Neuronal stem cell (in vitro differentiated cells): ENCODE data around the gene NRDE2.
"Not testable (repeated sequence)": the region's sequence is repeated elsewhere in the genome, so short reads cannot be mapped to it uniquely, and the experiment has no call there.

Experiments
- DNase-seq: peaks from one replicate; pipeline ENCODE4 v3.0.0-alpha.2; 2013; ENCODE audit warnings: low spot score
- H2AFZ ChIP-seq: one replicate; pipeline ENCODE4 v1.6.1; 2013; ENCODE audit warnings: mild to moderate bottlenecking, low read length, inconsistent platforms
- H2AK5ac ChIP-seq: 2 replicates; pipeline ENCODE4 v1.6.1; 2013; ENCODE audit warnings: low read depth, mild to moderate bottlenecking, inconsistent platforms, low read length, moderate library complexity, mixed read lengths
- H2BK120ac ChIP-seq: 2 replicates; pipeline ENCODE4 v1.6.1; 2013; ENCODE audit warnings: low read depth, mild to moderate bottlenecking, inconsistent platforms, low read length, moderate library complexity, mixed read lengths
- H2BK12ac ChIP-seq: one replicate; pipeline ENCODE4 v1.6.1; 2013; ENCODE audit warnings: low read length, inconsistent platforms
- H2BK15ac ChIP-seq: 2 replicates; pipeline ENCODE4 v1.6.1; 2013; ENCODE audit warnings: mild to moderate bottlenecking, low read length, inconsistent platforms, mixed read lengths
- H2BK5ac ChIP-seq: one replicate; pipeline ENCODE4 v1.6.1; 2013; ENCODE audit warnings: inconsistent platforms, mild to moderate bottlenecking, low read length, moderate library complexity
- H3K14ac ChIP-seq: one replicate; pipeline ENCODE4 v1.6.1; 2013; ENCODE audit warnings: low read length, inconsistent platforms
- H3K18ac ChIP-seq: 2 replicates; pipeline ENCODE4 v1.6.1; 2013; ENCODE audit warnings: low read length, inconsistent platforms
- H3K23ac ChIP-seq: 2 replicates; pipeline ENCODE4 v1.6.1; 2013; ENCODE audit warnings: low read depth, mild to moderate bottlenecking, mixed read lengths, low read length, inconsistent platforms; ENCODE audit not compliant: poor library complexity
- H3K27ac ChIP-seq: replicated peaks from 3 replicates; pipeline ENCODE4 v1.5.1; 2013; ENCODE audit warnings: low read length, inconsistent platforms
- H3K27me3 ChIP-seq, 3 experiments: 2 replicates each; pipeline ENCODE4 v1.6.1; 2013; ENCODE audit warnings: low read length in 3 of 3, mild to moderate bottlenecking in 2 of 3, inconsistent platforms in 1 of 3, low read depth in 1 of 3, mixed read lengths in 1 of 3, moderate library complexity in 1 of 3; ENCODE audit not compliant: control insufficient read depth in 3 of 3, insufficient read depth in 3 of 3
- H3K36me3 ChIP-seq, 2 donors: replicated peaks in 1 of 2; 2 replicates each; pipeline ENCODE4 v1.6.1; 2013; ENCODE audit warnings: low read length in 2 of 2; ENCODE audit not compliant: control insufficient read depth in 2 of 2, insufficient read depth in 2 of 2
- H3K4ac ChIP-seq: 2 replicates; pipeline ENCODE4 v1.6.1; 2013; ENCODE audit warnings: inconsistent platforms, mild to moderate bottlenecking, low read length, moderate library complexity
- H3K4me1 ChIP-seq, 2 donors: 1 replicate in 1 of 2; 2 replicates in 1 of 2; pipeline ENCODE4 v1.6.1; 2013; ENCODE audit warnings: low read length in 2 of 2, low read depth in 1 of 2; ENCODE audit not compliant: control insufficient read depth in 2 of 2, insufficient read depth in 1 of 2
- H3K4me2 ChIP-seq: one replicate; pipeline ENCODE4 v1.6.1; 2013; ENCODE audit warnings: mild to moderate bottlenecking, low read length, inconsistent platforms; ENCODE audit not compliant: insufficient read depth, poor library complexity, severe bottlenecking
- H3K4me3 ChIP-seq, 2 donors: 2 replicates each; pipeline ENCODE4 v1.5.1; 2013; ENCODE audit warnings: low read length in 2 of 2, mild to moderate bottlenecking in 2 of 2, inconsistent platforms in 1 of 2, moderate library complexity in 1 of 2
- H3K79me1 ChIP-seq: one replicate; pipeline ENCODE4 v1.6.1; 2013; ENCODE audit warnings: low read depth, mild to moderate bottlenecking, inconsistent platforms, low read length, moderate library complexity
- H3K9ac ChIP-seq: one replicate; pipeline ENCODE4 v1.6.1; 2013; ENCODE audit warnings: mild to moderate bottlenecking, low read depth, low read length, inconsistent platforms; ENCODE audit not compliant: poor library complexity
- H3K9me3 ChIP-seq, 2 donors: replicated peaks in 1 of 2; 2 replicates each; pipeline versions ENCODE3 to v1.6.1; 2013; ENCODE audit warnings: low read length in 2 of 2, mild to moderate bottlenecking in 2 of 2, inconsistent platforms in 1 of 2, low read depth in 1 of 2, mixed read lengths in 1 of 2, moderate library complexity in 1 of 2; ENCODE audit not compliant: control insufficient read depth in 2 of 2, insufficient read depth in 1 of 2
- H4K8ac ChIP-seq: one replicate; pipeline ENCODE4 v1.6.1; 2013; ENCODE audit warnings: low read depth, mild to moderate bottlenecking, inconsistent platforms, low read length, moderate library complexity
- H4K91ac ChIP-seq: one replicate; pipeline ENCODE4 v1.6.1; 2013; ENCODE audit warnings: low read length, low read depth, mild to moderate bottlenecking, inconsistent platforms; ENCODE audit not compliant: poor library complexity
- WGBS, 2 donors: extraction: QIAGEN DNeasy Blood & Tissue Kit; methylation state at CpG; one replicate each; pipeline ENCODE4 v1.1.7; 2013; ENCODE audit warnings: missing lambda C conversion rate in 2 of 2, mixed read lengths in 1 of 2; ENCODE audit not compliant: insufficient read length in 2 of 2, insufficient replicate concordance in 1 of 2; ENCODE audit errors: extremely low coverage in 2 of 2; 5-methylcytosine and 5-hydroxymethylcytosine counted together

Gene NRDE2

DNA sequence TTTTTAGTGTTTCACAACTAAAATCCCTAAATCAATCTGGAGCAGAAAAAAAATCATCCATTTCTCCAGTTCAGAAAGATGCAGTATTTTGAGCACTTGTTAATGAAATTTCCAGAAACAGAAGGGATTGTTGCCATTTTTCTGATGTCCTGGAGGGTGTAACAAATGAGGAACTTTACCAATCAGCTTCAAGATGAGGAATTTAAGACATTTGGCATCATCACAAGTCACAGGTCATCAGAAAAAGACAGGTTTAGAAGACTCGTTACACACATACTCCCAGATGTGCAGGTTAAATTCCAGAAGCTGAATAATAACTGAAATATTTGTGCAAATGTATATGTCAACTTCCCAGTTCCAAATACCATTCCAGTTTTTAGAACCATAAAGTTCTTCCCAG lies 75.9 kb downstream of the NRDE2 start:
- Histone ChIP-seq H3K18ac (no peak overlapping the region), H2AFZ (peak overlapping the region; percentile 91), H3K23ac (no peak overlapping the region), H3K36me3 (peaks cover 5 to 31% of the 10 kb centered on the region in 2 donors), H2BK15ac (no peak overlapping the region), H3K9me3 (no peaks in the 10 kb centered on the region), H3K4me3 (peak overlapping the region in 1 of 2 donors; percentile 69), H3K4ac (no peak overlapping the region), H2AK5ac (no peak overlapping the region), H4K91ac (no peak overlapping the region), H4K8ac (no peak overlapping the region), H3K4me2 (no peak overlapping the region), H3K79me1 (peaks cover 3% of the 10 kb centered on the region), H2BK12ac (no peak overlapping the region), H3K4me1 (peaks cover 4% of the 10 kb centered on the region in 2 donors), H3K27me3 (peaks cover 0 to 7% (median 0%) of the 10 kb centered on the region in 3 experiments), H3K9ac (no peak overlapping the region), H3K14ac (no peak overlapping the region), H2BK5ac (no peak overlapping the region), H2BK120ac (no peak overlapping the region), H3K27ac (no peak overlapping the region)
- DNase-seq: no peak
- no CpG with 5 or more reads among the region's 1 CpG for WGBS, 2 donors

- H3K4me2 ChIP-seq: no peak overlapping the region
- H3K9me3 ChIP-seq: no peaks in the 10 kb centered on the region
- H3K9ac ChIP-seq: no peak overlapping the region
- H2BK5ac ChIP-seq: no peak overlapping the region
- peaks cover 2 to 10% of the 10 kb centered on the region in 2 donors for H3K36me3 ChIP-seq
- no peak overlapping the region for H3K4me3 ChIP-seq
- no peak overlapping the region for H4K8ac ChIP-seq
- peaks cover 0 to 7% (median 0%) of the 10 kb centered on the region in 3 experiments for H3K27me3 ChIP-seq
- H2BK15ac ChIP-seq: no peak overlapping the region
- no CpG with 5 or more reads among the region's 8 CpGs for WGBS, 2 donors
- H3K14ac ChIP-seq: no peak overlapping the region
- no peak overlapping the region for H2AFZ ChIP-seq
- H3K79me1 ChIP-seq: peaks cover 3% of the 10 kb centered on the region
- H3K4me1 ChIP-seq: peaks cover 4% of the 10 kb centered on the region in 2 donors
- H3K23ac ChIP-seq: no peak overlapping the region
- H4K91ac ChIP-seq: no peak overlapping the region
- H2BK120ac ChIP-seq: no peak overlapping the region
- H3K18ac ChIP-seq: no peak overlapping the region
- no peak overlapping the region for H3K4ac ChIP-seq
- H2BK12ac ChIP-seq: no peak overlapping the region
- H2AK5ac ChIP-seq: no peak overlapping the region
- H3K27ac ChIP-seq: no peak overlapping the region
- DNase-seq: no peak
These were observed 77.9 kb downstream of the NRDE2 start for GRCh38 chr14:90253826-90254225.

DNA sequence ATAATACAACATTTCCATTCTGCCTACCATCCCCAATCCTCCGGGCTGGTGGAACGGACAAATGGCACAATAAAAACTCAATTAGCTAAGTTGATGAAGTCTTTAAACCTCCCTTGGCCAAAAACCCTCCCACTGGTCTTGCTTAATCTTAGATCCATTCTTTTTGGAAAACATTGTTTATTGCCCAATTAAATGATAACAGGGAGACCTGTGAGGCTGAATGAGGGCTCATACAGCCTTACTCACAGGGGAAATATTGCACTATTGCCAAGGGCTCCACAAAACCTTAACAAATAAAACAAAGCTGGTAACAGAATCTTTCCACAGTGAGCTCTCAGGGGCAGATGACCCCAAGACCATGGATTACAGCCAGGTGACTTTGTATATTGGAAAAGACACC lies 83.1 kb downstream of the NRDE2 start:
- Histone ChIP-seq H3K27me3 (peaks cover 0 to 7% (median 0%) of the 10 kb centered on the region in 3 experiments), H3K4me2 (no peak overlapping the region), H3K36me3 (no peaks in the 10 kb centered on the region), H2AK5ac (no peak overlapping the region), H2BK15ac (no peak overlapping the region), H3K18ac (no peak overlapping the region), H2AFZ (no peak overlapping the region), H3K23ac (no peak overlapping the region), H2BK12ac (no peak overlapping the region), H3K79me1 (no peaks in the 10 kb centered on the region), H2BK120ac (no peak overlapping the region), H3K27ac (no peak overlapping the region), H4K8ac (no peak overlapping the region), H2BK5ac (no peak overlapping the region), H3K4me1 (no peaks in the 10 kb centered on the region), H3K14ac (no peak overlapping the region), H3K9me3 (no peaks in the 10 kb centered on the region), H3K9ac (no peak overlapping the region), H3K4ac (no peak overlapping the region), H4K91ac (no peak overlapping the region), H3K4me3 (no peak overlapping the region)
- DNase-seq: no peak
- no CpG with 5 or more reads among the region's 2 CpGs for WGBS, 2 donors

GRCh38 chr14:90247441-90247840 lies 84.3 kb downstream of the NRDE2 start:
- H2BK15ac ChIP-seq, H3K27ac ChIP-seq, H3K9ac ChIP-seq, H2AFZ ChIP-seq, H3K23ac ChIP-seq, H3K4me1 ChIP-seq, H4K91ac ChIP-seq, H3K27me3 ChIP-seq, H3K18ac ChIP-seq, DNase-seq, H3K14ac ChIP-seq, H3K9me3 ChIP-seq, H3K36me3 ChIP-seq, H2BK12ac ChIP-seq, H3K4me3 ChIP-seq, H3K4me2 ChIP-seq, H2BK120ac ChIP-seq, H2AK5ac ChIP-seq, H4K8ac ChIP-seq, H3K79me1 ChIP-seq, H2BK5ac ChIP-seq, H3K4ac ChIP-seq: not testable (repeated sequence)
- WGBS, 2 donors: no CpG with 5 or more reads among the region's 10 CpGs
